Activated T-helper 17 cell treated with anti-CD3 and anti-CD28 coated beads, Interleukin-2, amount 50 U/mL, for 72 hours (primary cell): ENCODE results near the gene SLC12A9. TPM values are rescaled to one million over a fixed set of nuclear protein-coding genes. Genes with fewer than 3 reads are reported as not detected.
"Not testable (repeated sequence)": the region's sequence is repeated elsewhere in the genome, so short reads cannot be mapped to it uniquely, and the experiment has no call there.

Source experiments
- ATAC-seq: fragments of 150-1000 bp; cut with Tn5 transposase; replicated peaks from 2 replicates; pipeline ENCODE4 v1.10.0; 2021; ENCODE audit warnings: mild to moderate bottlenecking, moderate library complexity
- H3K27ac Mint-ChIP-seq: one replicate; pipeline ENCODE4 v1.8.0; 2022; ENCODE audit warnings: mixed read lengths
- H3K27me3 Mint-ChIP-seq: one replicate; pipeline ENCODE4 v1.8.0; 2022; ENCODE audit warnings: mixed read lengths
- H3K36me3 Mint-ChIP-seq: one replicate; pipeline ENCODE4 v1.8.0; 2022; ENCODE audit warnings: low read depth, mild to moderate bottlenecking, mixed read lengths
- H3K4me1 Mint-ChIP-seq: one replicate; pipeline ENCODE4 v1.8.0; 2022; ENCODE audit warnings: mixed read lengths
- H3K4me3 Mint-ChIP-seq: one replicate; pipeline ENCODE4 v1.8.0; 2022; ENCODE audit warnings: mild to moderate bottlenecking, mixed read lengths
- H3K9me3 Mint-ChIP-seq: one replicate; pipeline ENCODE4 v1.8.0; 2022; ENCODE audit warnings: mixed read lengths
- total RNA-seq, 2 donors: library from RNA; stranded (reverse); gene quantifications; one replicate each; pipeline ENCODE4 v1.2.3, GENCODE V29; 2022

Gene SLC12A9
- total RNA-seq, 2 donors from 2014 or later = 15.7 to 30.1 TPM

- peaks cover 4% of the 10 kb centered on the region for H3K36me3 Mint-ChIP-seq
- H3K27me3 Mint-ChIP-seq = peaks cover 23% of the 10 kb centered on the region
- no peaks in the 10 kb centered on the region for H3K9me3 Mint-ChIP-seq
- ATAC-seq = no peak
- H3K27ac Mint-ChIP-seq = no peak overlapping the region
- peaks cover 4% of the 10 kb centered on the region for H3K4me1 Mint-ChIP-seq
- H3K4me3 Mint-ChIP-seq = no peak overlapping the region
Measured at GRCh38 chr7:100900978-100901377, 48.5 kb downstream of the SLC12A9 start.

DNA sequence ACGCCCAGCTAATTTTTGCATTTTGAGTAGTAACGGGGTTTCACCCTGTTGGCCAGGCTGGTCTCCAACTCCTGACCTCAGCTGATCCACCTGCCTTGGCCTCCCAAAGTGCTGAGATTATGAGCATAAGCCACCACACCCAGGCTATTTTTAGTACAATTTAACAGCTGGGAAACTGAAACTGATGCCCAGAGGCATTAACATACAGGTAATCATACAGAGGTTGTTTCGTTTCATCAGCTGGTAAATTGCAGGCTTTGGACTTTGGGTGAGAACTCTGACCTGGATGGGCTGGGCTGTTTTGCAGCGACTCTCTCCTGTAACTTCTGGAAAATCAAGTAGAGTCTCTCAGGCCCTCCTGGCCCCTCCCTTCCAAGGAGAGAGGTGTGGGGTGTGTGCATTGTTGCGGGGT lies 49.4 kb downstream of the SLC12A9 start:
- H3K9me3 Mint-ChIP-seq = no peaks in the 10 kb centered on the region
- no peak overlapping the region for H3K4me3 Mint-ChIP-seq
- H3K27ac Mint-ChIP-seq = no peak overlapping the region
- H3K36me3 Mint-ChIP-seq = no peaks in the 10 kb centered on the region
- no peak for ATAC-seq
- no peaks in the 10 kb centered on the region for H3K4me1 Mint-ChIP-seq
- peaks cover 18% of the 10 kb centered on the region for H3K27me3 Mint-ChIP-seq

- H3K27ac Mint-ChIP-seq = no peak overlapping the region
- H3K9me3 Mint-ChIP-seq = no peaks in the 10 kb centered on the region
- H3K36me3 Mint-ChIP-seq = no peaks in the 10 kb centered on the region
- no peak for ATAC-seq
- peaks cover 15% of the 10 kb centered on the region for H3K27me3 Mint-ChIP-seq
- H3K4me3 Mint-ChIP-seq = no peak overlapping the region
- H3K4me1 Mint-ChIP-seq = no peaks in the 10 kb centered on the region
Measured at GRCh38 chr7:100902638-100903037, 50.1 kb downstream of the SLC12A9 start.

GRCh38 chr7:100908512-100908911 lies 56.0 kb downstream of the SLC12A9 start:
- Mint-ChIP-seq H3K36me3 (no peaks in the 10 kb centered on the region), H3K4me3 (no peak overlapping the region), H3K9me3 (no peaks in the 10 kb centered on the region), H3K27me3 (peaks cover 6% of the 10 kb centered on the region), H3K27ac (no peak overlapping the region), H3K4me1 (no peaks in the 10 kb centered on the region)
- no peak for ATAC-seq

DNA sequence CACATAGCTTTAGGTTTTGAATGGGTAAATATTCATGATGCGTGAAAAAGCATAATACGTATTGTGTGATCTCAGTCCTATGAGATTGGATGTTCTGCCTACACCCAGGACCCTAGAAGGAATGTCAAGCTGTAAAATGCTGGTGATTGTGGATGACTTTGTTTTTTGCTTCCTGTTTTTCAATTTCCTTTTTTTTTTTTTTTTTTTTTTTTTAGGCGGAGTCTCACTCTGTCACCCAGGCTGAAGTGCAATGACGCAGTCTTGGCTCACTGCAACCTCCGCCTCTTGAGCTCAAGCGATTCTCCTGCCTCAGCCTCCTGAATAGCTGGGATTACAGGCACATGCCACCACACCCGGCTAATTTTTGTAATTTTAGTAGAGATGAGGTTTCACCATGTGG lies 57.9 kb downstream of the SLC12A9 start:
- H3K27ac Mint-ChIP-seq = not testable (repeated sequence)

GRCh38 chr7:100911484-100911883 lies 59.0 kb downstream of the SLC12A9 start:
- Mint-ChIP-seq H3K27ac (no peak overlapping the region), H3K36me3 (no peaks in the 10 kb centered on the region), H3K9me3 (no peaks in the 10 kb centered on the region), H3K4me3 (no peak overlapping the region), H3K27me3 (peaks cover 14% of the 10 kb centered on the region), H3K4me1 (peaks cover 6% of the 10 kb centered on the region)
- no peak for ATAC-seq

More for the DNA sequence above, 57.9 kb downstream of the SLC12A9 start:
- ATAC-seq, H3K9me3 Mint-ChIP-seq, H3K4me1 Mint-ChIP-seq, H3K4me3 Mint-ChIP-seq, H3K36me3 Mint-ChIP-seq: not testable (repeated sequence)
- H3K27me3 Mint-ChIP-seq = peaks cover 11% of the 10 kb centered on the region

- Mint-ChIP-seq H3K4me1 (peaks cover 6% of the 10 kb centered on the region), H3K4me3 (no peak overlapping the region), H3K27ac (no peak overlapping the region), H3K9me3 (no peaks in the 10 kb centered on the region), H3K27me3 (peaks cover 18% of the 10 kb centered on the region), H3K36me3 (no peaks in the 10 kb centered on the region)
- no peak for ATAC-seq
Measured at GRCh38 chr7:100914208-100914878, 61.8 kb downstream of the SLC12A9 start.

GRCh38 chr7:100914879-100915447 lies 62.5 kb downstream of the SLC12A9 start:
- ATAC-seq = peak; percentile 92
- no peaks in the 10 kb centered on the region for H3K9me3 Mint-ChIP-seq
- H3K36me3 Mint-ChIP-seq = no peaks in the 10 kb centered on the region
- peaks cover 6% of the 10 kb centered on the region for H3K4me1 Mint-ChIP-seq
- H3K27ac Mint-ChIP-seq = no peak overlapping the region
- no peak overlapping the region for H3K4me3 Mint-ChIP-seq
- peaks cover 22% of the 10 kb centered on the region for H3K27me3 Mint-ChIP-seq

Other genes starting within 250 kb of the SLC12A9 start
- 10 to 100 TPM; 21.0 to 32.7 TPM for gene MOSPD3, start 240.2 kb upstream of the SLC12A9 start, total RNA-seq
- 10 to 100 TPM; 30.8 to 39.4 TPM for gene TFR2, start 211.2 kb upstream of the SLC12A9 start, total RNA-seq
- gene ACTL6B, start 196.3 kb upstream of the SLC12A9 start, total RNA-seq = not detected
- 100 to 1,000 TPM; 181 to 271 TPM for gene GNB2, start 179.0 kb upstream of the SLC12A9 start, total RNA-seq
- gene GIGYF1, start 158.5 kb upstream of the SLC12A9 start, total RNA-seq = 10 to 100 TPM; 40.2 to 53.1 TPM
- gene POP7, start 146.6 kb upstream of the SLC12A9 start, total RNA-seq = 10 to 100 TPM; 29.6 to 68.9 TPM
- gene EPO, start 132.2 kb upstream of the SLC12A9 start, total RNA-seq = not detected
- not detected for gene ZAN, start 119.1 kb upstream of the SLC12A9 start, total RNA-seq
- 1 to 10 TPM; 4.1 to 6.4 TPM for gene EPHB4, start 25.2 kb upstream of the SLC12A9 start, total RNA-seq
- 10 to 100 TPM; 36.5 to 43.5 TPM for gene TRIP6, start 14.7 kb downstream of the SLC12A9 start, total RNA-seq
- gene SRRT, start 22.4 kb downstream of the SLC12A9 start, total RNA-seq = 100 to 1,000 TPM; 208 to 255 TPM
- gene UFSP1, start 37.0 kb downstream of the SLC12A9 start, total RNA-seq = 1 to 10 TPM in 1 of 2 donors, under 1 TPM in 1; 0.79 to 3.2 TPM
- gene ACHE, start 43.2 kb downstream of the SLC12A9 start, total RNA-seq = not detected
- under 1 TPM in 1 of 2 donors, not detected in 1; 0.11 TPM for gene MUC3A, start 96.8 kb downstream of the SLC12A9 start, total RNA-seq
- under 1 TPM; 0.79 to 0.93 TPM for gene MUC12, start 116.9 kb downstream of the SLC12A9 start, total RNA-seq
- gene MUC17, start 167.4 kb downstream of the SLC12A9 start, total RNA-seq = not detected
- gene TRIM56, start 232.8 kb downstream of the SLC12A9 start, total RNA-seq = 10 to 100 TPM; 45.4 to 55.5 TPM